ENCODE measurements around the gene PGBD2.
"Not testable (repeated sequence)": the region's sequence is repeated elsewhere in the genome, so short reads cannot be mapped to it uniquely, and the experiment has no call there.

The PGBD2 gene

DNA sequence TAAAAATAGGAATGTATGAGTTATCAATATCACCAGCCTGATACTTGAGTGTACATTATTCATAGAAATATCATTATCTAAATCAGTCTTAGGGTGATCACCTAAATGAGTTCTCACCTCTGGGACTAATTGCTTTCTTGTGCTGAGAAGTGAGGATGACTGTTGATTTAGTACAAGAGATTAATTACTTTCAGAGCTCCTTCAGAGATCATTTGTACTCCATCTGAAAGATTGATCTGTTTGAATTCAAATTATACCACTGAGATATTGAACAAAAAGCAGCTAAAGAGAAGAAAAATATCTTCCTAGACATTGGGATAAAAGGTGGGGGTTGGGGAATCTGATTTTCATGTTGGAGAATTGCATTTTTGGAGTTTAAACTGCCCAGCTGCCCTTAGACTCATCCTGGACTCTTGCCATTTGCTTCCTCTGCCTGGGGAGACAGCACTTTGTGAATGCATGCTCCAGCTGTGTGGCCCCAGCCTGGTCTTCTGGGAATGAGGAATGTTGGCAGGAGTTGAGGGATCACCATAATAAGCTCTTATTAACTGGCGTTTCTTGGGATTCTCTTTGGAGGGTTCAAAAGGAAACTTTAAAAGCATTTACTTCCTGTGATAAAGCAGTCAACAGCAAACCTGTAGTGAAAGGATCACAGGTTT lies 19.7 kb upstream of the PGBD2 start:
- no peak for DNase-seq (ENCODE audit: low read depth in 4 of 4, low spot score in 1 of 4)

DNA sequence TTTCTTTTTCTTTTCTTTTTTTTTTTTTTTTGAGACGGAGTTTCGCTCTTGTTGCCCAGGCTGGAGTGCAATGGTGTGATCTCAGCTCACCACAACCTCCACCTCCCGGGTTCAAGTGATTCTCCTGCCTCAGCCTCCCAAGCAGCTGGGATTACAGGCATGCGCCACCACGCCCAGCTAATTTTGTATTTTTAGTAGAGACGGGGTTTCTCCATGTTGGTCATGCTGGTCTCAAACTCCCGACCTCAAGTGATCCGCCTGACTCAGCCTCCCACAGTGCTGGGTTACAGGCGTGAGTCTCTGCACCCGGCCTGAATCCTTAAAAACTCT lies 16.2 kb upstream of the PGBD2 start:
- DNase-seq (ENCODE audit: low read depth in 4 of 4, low spot score in 1 of 4) = not testable (repeated sequence)

- no peak for DNase-seq (ENCODE audit: low read depth in 4 of 4, low spot score in 1 of 4)
Observed at GRCh38 chr1:248890549-248891498, 15.2 kb upstream of the PGBD2 start.

DNA sequence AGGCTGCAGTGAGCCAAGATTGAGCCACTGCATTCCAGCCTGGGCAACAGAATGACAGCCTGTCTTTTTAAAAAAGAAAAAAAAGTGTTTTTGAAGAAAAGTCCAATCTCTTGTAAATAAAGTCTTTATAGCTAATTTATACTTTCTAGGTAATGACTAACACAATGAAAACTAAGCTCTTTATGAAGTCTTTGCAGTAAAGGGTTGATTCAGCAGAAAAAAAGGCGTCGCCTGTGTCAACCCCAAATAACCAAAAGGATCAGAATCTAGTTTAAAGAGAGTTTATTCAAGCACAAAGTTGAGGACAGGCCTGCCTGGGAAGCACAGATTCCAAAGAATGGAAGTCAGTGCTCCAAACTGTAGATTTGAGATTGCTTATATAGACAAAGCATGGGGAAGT lies 14.3 kb upstream of the PGBD2 start:
- no peak for DNase-seq (ENCODE audit: low read depth in 4 of 4, low spot score in 1 of 4)

DNA sequence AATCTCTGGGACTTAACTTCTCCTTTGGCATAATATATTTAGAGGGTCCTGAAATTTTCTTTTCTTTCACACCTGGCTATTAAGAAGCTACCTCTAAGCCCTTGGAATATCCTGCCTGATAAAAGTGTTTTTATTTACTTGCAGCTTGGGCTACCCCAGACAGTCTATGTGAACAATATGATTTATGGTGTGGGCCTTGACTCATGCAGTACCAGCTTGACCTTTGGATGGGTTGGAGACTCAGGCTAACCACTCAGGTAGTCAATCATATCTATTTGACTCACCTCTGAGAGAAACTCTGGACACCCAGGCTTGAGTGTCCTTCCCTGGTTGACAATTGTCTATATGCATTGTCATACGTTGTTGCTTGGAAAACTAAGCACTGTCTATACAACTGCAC lies 13.4 kb upstream of the PGBD2 start:
- no peak for DNase-seq (ENCODE audit: low read depth in 4 of 4, low spot score in 1 of 4)

DNA sequence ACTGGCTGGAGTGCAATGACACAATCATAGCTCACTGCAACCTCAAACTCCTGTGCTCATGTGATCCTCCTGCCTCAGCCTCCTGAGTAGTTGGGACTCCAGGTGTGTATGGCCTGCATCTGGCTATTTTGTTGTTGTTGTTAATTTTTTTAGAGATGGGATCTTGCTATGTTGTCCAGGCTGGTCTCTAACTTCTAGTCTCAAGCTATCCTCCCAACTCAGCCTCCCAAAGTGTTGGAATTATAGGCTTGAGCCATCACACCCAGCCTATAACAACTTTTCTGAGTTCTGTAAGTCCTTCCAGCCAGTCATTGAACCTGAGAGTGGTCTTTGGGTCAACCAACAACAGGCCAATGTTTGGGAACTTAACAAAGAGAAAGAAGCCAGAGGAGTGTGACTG lies 11.2 kb upstream of the PGBD2 start:
- no peak for DNase-seq (ENCODE audit: low read depth in 4 of 4, low spot score in 1 of 4)

DNA sequence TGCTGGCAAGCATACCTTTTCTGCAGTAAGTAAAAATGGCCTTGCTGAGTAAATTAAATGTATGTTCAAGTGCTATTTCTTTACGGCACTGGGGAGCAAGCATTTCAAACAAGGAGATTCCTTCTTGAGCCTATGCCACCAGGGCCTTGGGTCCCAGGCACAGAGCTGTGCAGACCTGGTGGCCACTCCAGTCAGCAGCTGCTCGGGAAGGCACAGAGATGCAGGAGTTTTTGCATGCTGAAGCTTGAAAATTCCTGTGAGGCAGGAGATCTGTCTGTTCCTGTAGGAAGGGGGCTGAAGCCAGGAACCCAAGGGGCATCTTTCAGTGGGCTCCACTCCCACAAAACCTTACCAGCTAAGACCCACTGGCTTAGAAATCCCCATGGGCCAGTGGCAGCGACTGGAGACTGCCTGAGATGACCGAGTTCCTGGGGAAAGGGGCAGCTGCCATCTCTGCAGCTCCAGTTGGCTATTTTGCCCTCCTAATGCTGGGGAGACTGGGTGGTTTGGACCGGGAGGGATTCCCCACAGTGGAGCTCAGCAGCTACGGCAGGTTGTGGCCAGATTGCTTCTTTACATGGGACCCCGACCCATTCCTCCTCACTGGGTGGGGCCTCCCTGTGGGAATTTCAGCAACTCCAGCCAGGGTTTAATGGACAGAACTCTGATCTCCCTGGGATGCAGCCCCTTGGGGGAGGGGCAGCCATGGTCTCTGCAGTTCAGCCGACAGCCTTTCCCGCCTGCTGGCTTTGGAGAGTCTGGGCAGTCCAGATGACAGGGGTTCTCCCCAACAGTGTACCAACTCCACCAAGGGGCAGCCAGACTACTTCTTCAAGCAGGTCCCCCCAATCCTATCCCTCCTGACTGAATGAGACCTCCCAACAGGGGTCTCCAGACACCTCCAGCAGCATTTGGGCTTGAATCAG lies 8.4 kb upstream of the PGBD2 start:
- no peak for DNase-seq (ENCODE audit: low read depth in 4 of 4, low spot score in 1 of 4)

DNA sequence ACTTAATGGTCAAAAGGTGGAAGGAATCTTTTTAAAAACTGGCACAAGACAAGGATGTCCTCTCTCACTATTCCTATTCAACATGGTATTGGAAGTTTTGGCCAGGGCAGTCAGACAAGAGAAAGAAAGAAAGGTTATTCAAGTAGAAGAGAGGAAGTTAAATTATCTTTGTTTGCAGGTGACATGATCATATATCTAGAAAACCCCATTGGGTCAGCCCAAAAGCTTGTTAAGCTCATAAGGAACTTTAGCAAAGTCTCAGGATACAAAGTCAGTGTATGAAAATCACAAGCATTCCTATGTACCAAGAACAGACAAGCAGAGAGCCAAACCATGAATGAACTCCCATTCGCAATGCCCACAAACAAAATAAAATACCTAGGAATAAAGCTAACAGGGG lies 5.4 kb upstream of the PGBD2 start:
- DNase-seq (ENCODE audit: low read depth in 4 of 4, low spot score in 1 of 4) = no peak

DNA sequence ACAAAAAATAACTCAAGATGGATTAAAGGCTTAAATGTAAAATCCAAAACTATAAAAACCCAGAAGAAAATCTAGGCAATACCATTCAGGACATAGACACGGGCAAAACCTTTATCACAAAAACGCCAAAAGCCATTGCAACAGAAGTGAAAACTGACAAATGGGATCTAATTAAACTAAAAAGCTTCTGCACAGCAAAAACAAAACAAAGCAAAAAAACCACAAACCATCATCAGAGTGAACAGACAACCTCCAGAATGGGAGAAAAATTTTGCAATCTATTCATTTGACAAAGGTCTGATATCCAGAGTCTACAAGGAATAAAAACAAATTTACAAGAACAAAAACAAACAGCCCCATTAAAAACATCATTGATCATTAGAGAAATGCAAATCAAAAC lies 4.5 kb upstream of the PGBD2 start:
- no peak for DNase-seq (ENCODE audit: low read depth in 4 of 4, low spot score in 1 of 4)

DNA sequence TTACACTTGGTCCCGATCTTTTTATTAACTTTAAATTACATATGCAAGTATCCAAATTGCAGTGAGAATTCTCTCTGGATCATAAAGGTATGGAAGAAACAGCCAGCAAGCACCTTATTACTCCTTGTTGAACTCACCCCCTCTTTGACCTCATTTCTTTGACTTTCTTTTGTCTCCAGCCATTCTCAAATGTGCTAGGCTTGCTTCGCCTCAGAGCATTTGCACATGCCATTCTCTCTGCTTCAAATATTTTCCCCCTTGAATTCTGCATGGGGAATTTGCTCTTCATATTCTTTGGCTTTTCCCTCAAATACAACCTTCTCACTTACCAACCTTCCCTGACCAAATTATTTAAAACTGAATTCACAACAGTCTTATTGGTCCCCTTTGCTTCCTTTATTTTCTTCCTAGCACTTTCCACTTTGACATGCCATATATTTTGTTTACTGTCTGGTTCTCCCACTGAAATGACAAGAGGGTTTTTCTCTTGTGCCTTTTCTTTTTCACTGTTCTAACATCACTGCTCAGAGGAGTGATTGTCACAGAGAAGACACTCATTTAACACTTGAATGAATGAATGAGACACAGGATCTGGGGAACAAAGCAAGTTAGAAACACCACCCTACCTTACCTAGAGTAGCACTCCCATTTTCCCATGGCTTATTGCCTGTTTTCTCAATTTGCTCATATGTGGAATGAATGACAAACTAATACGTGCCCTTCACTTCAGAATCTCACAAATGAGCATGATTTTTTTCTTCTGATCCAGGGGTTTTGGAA lies 1.4 kb upstream of the PGBD2 start:
- no peak for DNase-seq (ENCODE audit: low read depth in 4 of 4, low spot score in 1 of 4)

GRCh38 chr1:248905662-248906008 lies 400 bp upstream of the PGBD2 start:
- DNase-seq (ENCODE audit: low read depth in 4 of 4, low spot score in 1 of 4) = no peak

DNA sequence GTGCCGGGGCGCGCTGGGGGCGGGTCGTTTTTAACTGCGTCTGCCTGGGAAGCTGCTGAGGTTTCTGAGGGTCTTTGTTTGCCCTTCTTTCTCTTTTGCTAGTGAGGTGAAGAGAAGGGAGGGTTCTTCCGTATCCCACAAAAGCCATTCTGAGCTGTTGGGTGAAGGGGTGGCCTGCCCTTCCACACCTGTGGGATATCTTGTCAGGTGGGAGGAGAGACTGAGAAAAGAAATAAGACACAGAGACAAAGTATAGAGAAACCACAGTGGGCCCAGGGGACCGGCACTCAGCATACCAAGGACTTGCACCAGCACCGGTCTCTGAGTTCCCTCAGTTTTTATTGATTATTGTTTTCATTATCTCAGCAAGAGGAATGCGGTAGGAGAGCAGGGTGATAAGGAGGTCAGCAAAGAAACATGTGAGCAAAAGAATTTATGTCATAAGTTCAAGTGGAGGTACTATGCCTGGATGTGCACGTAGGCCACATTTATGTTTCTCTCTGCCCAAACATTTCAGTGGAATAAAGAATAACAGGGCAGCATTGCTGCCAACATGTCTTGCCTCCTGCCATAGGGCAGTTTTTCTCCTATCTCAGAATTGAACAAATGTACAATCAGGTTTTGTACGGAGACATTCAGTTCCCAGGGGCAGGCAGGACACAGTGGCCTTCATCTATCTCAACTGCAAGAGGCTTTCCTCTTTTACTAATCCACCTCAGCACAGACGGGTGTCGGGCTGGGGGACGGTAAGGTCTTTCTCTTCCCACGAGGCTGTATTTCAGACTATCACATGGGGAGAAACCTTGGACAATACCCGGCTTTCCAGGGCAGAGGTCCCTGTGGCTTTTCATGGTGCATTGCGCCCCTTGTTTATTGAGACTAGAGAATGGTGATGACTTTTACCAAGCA lies 972 bp downstream of the PGBD2 start:
- DNase-seq (ENCODE audit: low read depth in 4 of 4, low spot score in 1 of 4) = no peak

GRCh38 chr1:248910761-248911160 lies 4.7 kb downstream of the PGBD2 start:
- DNase-seq (ENCODE audit: low read depth in 4 of 4, low spot score in 1 of 4) = no peak

- DNase-seq (ENCODE audit: low read depth in 4 of 4, low spot score in 1 of 4) = no peak
Observed at GRCh38 chr1:248913933-248914332, 7.9 kb downstream of the PGBD2 start.

DNA sequence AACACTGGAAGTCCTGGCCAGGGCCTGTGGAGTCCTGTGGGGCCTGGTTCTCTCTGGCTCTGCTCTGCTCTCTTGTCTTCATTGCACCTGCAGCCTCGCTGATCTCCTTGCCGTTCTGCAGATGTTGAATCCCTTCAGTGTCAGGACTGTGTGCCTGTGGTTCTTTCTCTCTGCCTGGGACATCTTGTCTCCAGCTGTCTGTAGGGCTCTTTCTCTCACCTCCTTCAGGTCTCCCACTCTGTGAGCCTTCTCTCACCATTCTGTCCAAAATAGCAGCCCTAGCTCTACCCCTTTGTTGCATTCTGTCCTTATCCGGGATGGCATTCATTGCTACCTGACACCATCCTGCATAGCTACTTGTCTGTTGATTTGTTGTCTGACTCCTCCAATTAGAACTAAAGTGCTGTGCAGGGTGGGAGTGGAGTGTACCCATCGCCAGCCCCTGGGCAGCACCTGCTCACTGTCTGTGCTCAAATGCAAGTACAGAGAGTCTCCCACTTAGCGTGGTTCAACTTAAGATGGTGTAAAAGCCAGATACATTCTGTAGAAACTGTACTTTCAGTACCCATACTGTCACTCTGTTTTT lies 8.9 kb downstream of the PGBD2 start:
- DNase-seq (ENCODE audit: low read depth in 4 of 4, low spot score in 1 of 4) = no peak

DNA sequence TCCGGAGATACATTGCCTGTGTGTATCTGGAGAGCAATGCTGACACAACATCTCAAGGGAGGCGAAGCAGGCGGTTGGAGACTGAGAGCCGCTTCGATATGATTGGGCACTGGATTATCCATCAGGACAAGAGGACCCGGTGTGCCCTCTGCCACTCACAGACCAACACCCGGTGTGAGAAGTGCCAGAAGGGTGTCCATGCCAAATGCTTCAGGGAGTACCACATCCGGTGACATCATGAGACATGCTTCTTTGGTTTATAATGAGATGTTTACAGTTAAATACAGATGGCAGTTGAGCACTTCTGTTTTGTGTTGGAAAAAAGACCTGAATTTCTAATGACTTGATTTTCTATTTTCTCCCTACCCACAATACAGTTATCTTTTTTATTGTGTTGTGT lies 12.1 kb downstream of the PGBD2 start:
- no peak for DNase-seq (ENCODE audit: low read depth in 4 of 4, low spot score in 1 of 4)

DNA sequence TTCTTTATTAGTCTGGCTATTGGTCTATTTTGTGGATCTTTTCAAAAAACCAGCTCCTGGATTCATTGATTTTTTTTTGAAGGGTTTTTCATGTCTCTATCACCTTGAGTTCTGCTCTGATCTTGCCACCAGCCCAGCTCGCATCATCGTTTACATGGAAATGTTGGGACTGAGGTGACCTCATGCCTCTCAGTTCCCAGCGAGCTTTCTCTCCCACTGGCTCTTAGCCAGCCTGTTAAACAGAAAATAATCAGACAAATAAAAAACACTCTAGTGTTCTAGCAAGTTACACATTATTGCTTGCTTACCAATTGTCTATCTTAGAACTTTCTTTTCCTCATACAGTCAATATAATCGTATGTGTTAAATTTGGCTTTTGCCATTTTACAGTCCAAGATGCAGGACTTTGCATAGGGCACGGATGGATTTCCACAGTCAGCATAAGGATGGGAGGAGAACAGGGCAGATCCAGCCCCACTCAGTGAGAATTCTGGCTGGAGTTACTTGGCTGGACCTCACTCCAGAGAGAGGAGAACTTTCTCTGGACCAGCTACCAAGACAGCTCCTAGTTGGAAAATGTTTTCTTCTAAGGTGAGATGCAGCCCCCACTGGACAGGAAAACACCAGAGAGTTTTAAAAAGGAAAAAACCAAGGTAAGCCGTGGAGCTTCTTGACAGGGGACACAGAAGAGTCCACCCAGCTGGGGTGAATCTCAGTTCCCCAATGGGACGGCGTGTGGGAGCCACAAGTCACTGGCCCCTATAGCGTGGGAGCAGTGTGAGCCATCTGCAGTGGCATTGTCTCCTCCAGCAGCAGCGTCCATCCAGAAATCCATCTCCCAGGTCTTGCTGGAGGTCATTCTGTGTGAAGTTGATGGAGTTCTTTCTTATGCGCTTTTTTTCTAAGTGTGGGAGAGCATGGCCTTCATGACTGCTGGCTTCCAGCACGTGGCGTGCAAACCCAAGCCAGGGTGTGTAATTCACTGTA lies 17.6 kb downstream of the PGBD2 start:
- no peak for DNase-seq (ENCODE audit: low read depth in 4 of 4, low spot score in 1 of 4)

Measured in stimulated activated CD4-positive, alpha-beta T cell treated with anti-CD3 and anti-CD28 coated beads, Interleukin-1b, Interleukin-23, amount 100 ng/mL, for 24 hours (primary cell).